HEK293 (cell line): ENCODE results near the gene NPTXR.

ENCODE experiments used
- CTCF ChIA-PET: fragments of 350-600 bp; formaldehyde crosslinking; extraction: SDS; loops from one replicate; lab custom pipeline; 2021; ENCODE audit warnings: antibody characterized with exemption; lab: Yijun Ruan, JAX
- POLR2A ChIA-PET: fragments of 300-600 bp; formaldehyde crosslinking; extraction: SDS; loops from one replicate; lab custom pipeline; 2020; ENCODE audit warnings: antibody characterized with exemption, inconsistent platforms; lab: Yijun Ruan, JAX
- H3K27ac ChIP-seq: fragments of 200-500 bp; sonication (Bioruptor generic); 2 replicates; pipeline ENCODE4 v1.5.1; 2014; ENCODE audit warnings: low read depth, low read length, control low read depth, inconsistent platforms; ENCODE audit errors: extremely low read depth
- H3K36me3 ChIP-seq, 2 experiments: fragments of 200-500 bp in 1 of 2; sonication (Bioruptor generic) in 1 of 2; 1 replicate in 1 of 2; 2 replicates in 1 of 2; pipeline ENCODE4 v1.5.1; 2014 to 2017; ENCODE audit warnings: inconsistent platforms in 2 of 2, low read length in 2 of 2; ENCODE audit not compliant: control insufficient read depth in 2 of 2, insufficient read depth in 1 of 2
- H3K4me1 ChIP-seq: fragments of 200-500 bp; sonication (Bioruptor generic); 2 replicates; pipeline ENCODE4 v1.5.1; 2014; ENCODE audit warnings: mild to moderate bottlenecking, low read length, inconsistent platforms; ENCODE audit not compliant: control insufficient read depth, insufficient read depth
- H3K4me3 ChIP-seq: 2 replicates; pipeline ENCODE4 v1.5.1; 2011; ENCODE audit warnings: low read depth, mild to moderate bottlenecking, control low read depth, low read length, moderate library complexity
- H3K9me3 ChIP-seq: fragments of 200-500 bp; sonication (Bioruptor generic); 2 replicates; pipeline ENCODE4 v1.5.1; 2014; ENCODE audit warnings: low read depth, low read length, inconsistent platforms; ENCODE audit not compliant: control insufficient read depth, insufficient read depth
- ATF2 ChIP-seq: fragments of 450-650 bp; formaldehyde crosslinking; IDR thresholded peaks from 2 replicates; pipeline ENCODE4 v1.5.1; 2016; ENCODE audit warnings: missing biosample characterization, missing genetic modification characterization, low read depth
- EGR2 ChIP-seq: fragments of 450-650 bp; formaldehyde crosslinking; IDR thresholded peaks from 2 replicates; pipeline ENCODE4 v1.5.1; 2016; ENCODE audit warnings: low read depth, missing biosample characterization, missing genetic modification characterization
- FEZF1 ChIP-seq: fragments of 450-650 bp; formaldehyde crosslinking; IDR thresholded peaks from 2 replicates; pipeline ENCODE4 v1.5.1; 2016; ENCODE audit warnings: missing biosample characterization, missing genetic modification characterization
- GLIS1 ChIP-seq: fragments of 450-650 bp; formaldehyde crosslinking; IDR thresholded peaks from 2 replicates; pipeline ENCODE4 v1.5.1; 2016; ENCODE audit warnings: missing biosample characterization, missing genetic modification characterization
- GLIS2 ChIP-seq: fragments of 450-650 bp; formaldehyde crosslinking; IDR thresholded peaks from 2 replicates; pipeline ENCODE4 v1.5.1; 2016; ENCODE audit warnings: missing biosample characterization, missing genetic modification characterization
- HIC1 ChIP-seq: fragments of 450-650 bp; formaldehyde crosslinking; IDR thresholded peaks from 2 replicates; pipeline ENCODE4 v1.5.1; 2016; ENCODE audit warnings: missing biosample characterization, missing genetic modification characterization
- IKZF3 ChIP-seq: fragments of 450-650 bp; IDR thresholded peaks from 2 replicates; pipeline ENCODE4 v1.5.0; 2018; ENCODE audit warnings: missing biosample characterization, mild to moderate bottlenecking, missing genetic modification characterization, moderate library complexity
- KLF1 ChIP-seq: fragments of 450-650 bp; formaldehyde crosslinking; IDR thresholded peaks from 2 replicates; pipeline ENCODE4 v1.5.1; 2016; ENCODE audit warnings: missing biosample characterization, missing genetic modification characterization
- PATZ1 ChIP-seq: fragments of 450-650 bp; formaldehyde crosslinking; IDR thresholded peaks from 2 replicates; pipeline ENCODE4 v1.5.1; 2016; ENCODE audit warnings: missing biosample characterization, missing genetic modification characterization
- SP7 ChIP-seq: fragments of 450-650 bp; formaldehyde crosslinking; IDR thresholded peaks from 2 replicates; pipeline ENCODE4 v1.5.1; 2016; ENCODE audit warnings: missing biosample characterization, missing genetic modification characterization
- ZBTB17 ChIP-seq: fragments of 450-650 bp; formaldehyde crosslinking; IDR thresholded peaks from 2 replicates; pipeline ENCODE4 v1.5.1; 2016; ENCODE audit warnings: missing biosample characterization, missing genetic modification characterization
- ZBTB48 ChIP-seq: fragments of 450-650 bp; formaldehyde crosslinking; IDR thresholded peaks from 2 replicates; pipeline ENCODE4 v1.5.1; 2016; ENCODE audit warnings: missing biosample characterization, missing genetic modification characterization
- ZBTB8A ChIP-seq: fragments of 450-650 bp; formaldehyde crosslinking; IDR thresholded peaks from 2 replicates; pipeline ENCODE4 v1.5.1; 2016; ENCODE audit warnings: missing biosample characterization, missing genetic modification characterization
- ZFHX2 ChIP-seq: fragments of 450-650 bp; formaldehyde crosslinking; conservative IDR thresholded peaks from 2 replicates; pipeline ENCODE4 v1.5.1; 2016; ENCODE audit warnings: missing biosample characterization, missing genetic modification characterization
- ZFP69B ChIP-seq: fragments of 450-650 bp; formaldehyde crosslinking; IDR thresholded peaks from 2 replicates; pipeline ENCODE4 v1.5.1; 2016; ENCODE audit warnings: missing biosample characterization, missing genetic modification characterization
- ZIC2 ChIP-seq: fragments of 450-650 bp; formaldehyde crosslinking; IDR thresholded peaks from 2 replicates; pipeline ENCODE4 v1.5.1; 2016; ENCODE audit warnings: missing biosample characterization, missing genetic modification characterization
- ZNF2 ChIP-seq: fragments of 450-650 bp; formaldehyde crosslinking; IDR thresholded peaks from 2 replicates; pipeline ENCODE4 v1.5.1; 2016; ENCODE audit warnings: missing biosample characterization, missing genetic modification characterization
- ZNF214 ChIP-seq: fragments of 450-650 bp; formaldehyde crosslinking; IDR thresholded peaks from 2 replicates; pipeline ENCODE4 v1.5.1; 2017; ENCODE audit warnings: missing biosample characterization, mild to moderate bottlenecking, missing genetic modification characterization, borderline replicate concordance
- ZNF266 ChIP-seq: fragments of 450-650 bp; formaldehyde crosslinking; IDR thresholded peaks from 2 replicates; pipeline ENCODE4 v1.5.1; 2016; ENCODE audit warnings: missing biosample characterization, missing genetic modification characterization, low read depth
- ZNF302 ChIP-seq: fragments of 450-650 bp; formaldehyde crosslinking; IDR thresholded peaks from 2 replicates; pipeline ENCODE4 v1.5.1; 2016; ENCODE audit warnings: missing biosample characterization, missing genetic modification characterization, low read depth
- ZNF350 ChIP-seq: fragments of 450-650 bp; formaldehyde crosslinking; IDR thresholded peaks from 2 replicates; pipeline ENCODE4 v1.5.0; 2017; ENCODE audit warnings: missing biosample characterization, mild to moderate bottlenecking, missing genetic modification characterization
- ZNF404 ChIP-seq: fragments of 450-650 bp; formaldehyde crosslinking; IDR thresholded peaks from 2 replicates; pipeline ENCODE4 v1.5.1; 2017; ENCODE audit warnings: missing biosample characterization, missing genetic modification characterization
- ZNF600 ChIP-seq: fragments of 450-650 bp; formaldehyde crosslinking; IDR thresholded peaks from 2 replicates; pipeline ENCODE4 v1.5.1; 2016; ENCODE audit warnings: missing biosample characterization, missing genetic modification characterization
- ZNF624 ChIP-seq: fragments of 450-650 bp; formaldehyde crosslinking; IDR thresholded peaks from 2 replicates; pipeline ENCODE4 v1.5.1; 2017; ENCODE audit warnings: missing biosample characterization, missing genetic modification characterization
- ZNF639 ChIP-seq: fragments of 450-650 bp; formaldehyde crosslinking; IDR thresholded peaks from 2 replicates; pipeline ENCODE4 v1.5.1; 2016; ENCODE audit warnings: missing biosample characterization, missing genetic modification characterization
- ZNF654 ChIP-seq: fragments of 450-650 bp; formaldehyde crosslinking; IDR thresholded peaks from 2 replicates; pipeline ENCODE4 v1.5.1; 2016; ENCODE audit warnings: low read depth, missing biosample characterization, missing genetic modification characterization
- ZNF660 ChIP-seq: fragments of 450-650 bp; IDR thresholded peaks from 2 replicates; pipeline ENCODE4 v1.5.1; 2018; ENCODE audit warnings: missing biosample characterization, mild to moderate bottlenecking, missing genetic modification characterization
- ZNF692 ChIP-seq: fragments of 450-650 bp; formaldehyde crosslinking; IDR thresholded peaks from 2 replicates; pipeline ENCODE4 v1.5.1; 2016; ENCODE audit warnings: missing biosample characterization, missing genetic modification characterization
- ZXDB ChIP-seq: fragments of 450-650 bp; formaldehyde crosslinking; IDR thresholded peaks from 2 replicates; pipeline ENCODE4 v1.5.1; 2016; ENCODE audit warnings: missing biosample characterization, missing genetic modification characterization

The NPTXR gene

GRCh38 chr22:38868886-38869381, 25.1 kb upstream of the NPTXR start:
- no peaks in the 10 kb centered on the region for H3K9me3 ChIP-seq
- H3K27ac ChIP-seq: no peak overlapping the region
- no peak overlapping the region for H3K4me3 ChIP-seq
- ChIA-PET POLR2A (interaction anchor here (1.1 to 2.2 kb wide), 2 partner anchors 26 to 100 kb away, joined by 4 to 6 read pairs; no protein-coding TSS in a partner anchor), CTCF (interaction anchor here (0.6 to 5.1 kb wide), 45 partner anchors 8 to 1412 kb away, joined by 3 to 128 read pairs (median 5); partner anchors contain the start of gene APOBEC3B)
- H3K4me1 ChIP-seq: peaks cover 15% of the 10 kb centered on the region
- peaks cover 13 to 60% of the 10 kb centered on the region in 2 experiments for H3K36me3 ChIP-seq
- TF ChIP-seq ZNF639 (tag by site-specific recombination) (no peak), SP7 (tag by site-specific recombination) (0 out of 2 replicates have a peak, but pooled peaks have one; percentile 15), ZNF350 (no peak), GLIS2 (tag by site-specific recombination) (peak; percentile 78), ZFHX2 (tag by site-specific recombination) (peak; percentile 37; the same call in 1 of the 2 replicates), ZNF2 (0 out of 2 replicates have a peak, but pooled peaks have one; percentile 25), ZNF302 (no peak), PATZ1 (tag by site-specific recombination) (peak; percentile 74), ZIC2 (peak; percentile 43), KLF1 (tag by site-specific recombination) (no peak), ZBTB48 (0 out of 2 replicates have a peak, but pooled peaks have one; percentile 21), ZNF654 (peak; percentile 52), ZNF404 (tag by site-specific recombination) (no peak), HIC1 (tag by site-specific recombination) (peak; percentile 89), ZNF266 (tag by site-specific recombination) (no peak), GLIS1 (tag by site-specific recombination) (peak; percentile 55; the same call in 1 of the 2 replicates), ZBTB17 (0 out of 2 replicates have a peak, but pooled peaks have one; percentile 12), ZNF624 (tag by site-specific recombination) (no peak), ZNF214 (tag by site-specific recombination) (no peak), FEZF1 (tag by site-specific recombination) (no peak), ATF2 (tag by site-specific recombination) (no peak), ZBTB8A (tag by site-specific recombination) (0 out of 2 replicates have a peak, but pooled peaks have one; percentile 22), EGR2 (0 out of 2 replicates have a peak, but pooled peaks have one; percentile 5), ZNF660 (tag by site-specific recombination) (peak; percentile 41; the same call in 1 of the 2 replicates), ZFP69B (tag by site-specific recombination) (0 out of 2 replicates have a peak, but pooled peaks have one; percentile 27), ZXDB (tag by site-specific recombination) (0 out of 2 replicates have a peak, but pooled peaks have one; percentile 37), IKZF3 (peak; percentile 89), ZNF692 (tag by site-specific recombination) (peak; percentile 26; the same call in 1 of the 2 replicates), ZNF600 (no peak)
